PC-3 (cell line): ENCODE data around the gene RHOV. TPM values are rescaled to one million over a fixed set of nuclear protein-coding genes. Genes with fewer than 3 reads are reported as not detected.

Experiments
- ATAC-seq: fragments of 200-7000 bp; cut with Tn5 transposase; 2 replicates; pipeline ENCODE4 v1.9.1; 2020; ENCODE audit warnings: mild to moderate bottlenecking, moderate library complexity
- BruUV-seq: library from RNA; stranded (reverse); fragments of 400-500 nt; replicated peaks from 2 replicates; lab custom pipeline; 2021; lab: Mats Ljungman, UMichigan
- CTCF ChIA-PET: fragments of 300-600 bp; sonication (Branson Sonifier 250); formaldehyde crosslinking; loops from one replicate; lab custom pipeline; 2022; ENCODE audit warnings: antibody characterized with exemption; lab: Charles Lee
- POLR2A ChIA-PET: fragments of 300-600 bp; sonication (Branson Sonifier 250); formaldehyde crosslinking; loops from one replicate; lab custom pipeline; 2022; ENCODE audit warnings: antibody characterized with exemption; ENCODE audit not compliant: unreplicated experiment; lab: Charles Lee
- DNase-seq: peaks from one replicate; pipeline ENCODE4 v3.0.0-alpha.2; 2015
- H2AFZ ChIP-seq: fragments of 300-600 bp; sonication (generic); 2 replicates; pipeline ENCODE4 v1.6.0; 2016; ENCODE audit warnings: antibody characterized with exemption, low read length
- H3F3A ChIP-seq: fragments of 300-600 bp; sonication (generic); one replicate; pipeline ENCODE4 v1.6.0; 2017; ENCODE audit warnings: antibody characterized with exemption, low read length, control low read depth, mild to moderate bottlenecking; ENCODE audit not compliant: unreplicated experiment
- H3K27ac ChIP-seq: fragments of 300-600 bp; sonication (generic); 2 replicates; pipeline ENCODE4 v1.5.1; 2016; ENCODE audit warnings: mild to moderate bottlenecking, low read length
- H3K27me3 ChIP-seq: fragments of 300-600 bp; sonication (generic); 2 replicates; pipeline ENCODE4 v1.6.1; 2016; ENCODE audit warnings: low read length, mixed read lengths
- H3K36me3 ChIP-seq: fragments of 300-600 bp; sonication (generic); 2 replicates; pipeline ENCODE4 v1.6.1; 2016; ENCODE audit warnings: low read depth, mixed run types, low read length, mixed read lengths
- H3K4me1 ChIP-seq: fragments of 300-600 bp; sonication (generic); 2 replicates; pipeline ENCODE4 v1.5.1; 2016; ENCODE audit warnings: low read length; ENCODE audit not compliant: insufficient read depth
- H3K4me2 ChIP-seq: fragments of 300-600 bp; sonication (generic); 2 replicates; pipeline ENCODE4 v1.6.0; 2016; ENCODE audit warnings: low read length
- H3K4me3 ChIP-seq: fragments of 300-600 bp; sonication (generic); 2 replicates; pipeline ENCODE4 v1.5.1; 2016; ENCODE audit warnings: mild to moderate bottlenecking, low read length, mixed read lengths
- H3K79me2 ChIP-seq: fragments of 300-600 bp; sonication (generic); 2 replicates; pipeline ENCODE4 v1.6.1; 2017; ENCODE audit warnings: low read length, mixed read lengths
- H3K9ac ChIP-seq: fragments of 300-600 bp; sonication (generic); 2 replicates; pipeline ENCODE4 v1.6.0; 2016; ENCODE audit warnings: mild to moderate bottlenecking, low read length
- H3K9me2 ChIP-seq: fragments of 300-600 bp; sonication (generic); replicated peaks from 2 replicates; pipeline ENCODE4 v1.6.1; 2016; ENCODE audit warnings: mixed run types, low read length, mixed read lengths
- H3K9me3 ChIP-seq: fragments of 300-600 bp; sonication (generic); 2 replicates; pipeline ENCODE4 v1.6.1; 2016; ENCODE audit warnings: low read length, mixed read lengths
- H4K20me1 ChIP-seq: fragments of 300-600 bp; sonication (generic); 2 replicates; pipeline ENCODE4 v1.6.1; 2016; ENCODE audit warnings: low read length, mixed read lengths
- EZH2 ChIP-seq: fragments of 300-600 bp; sonication (generic); IDR thresholded peaks from one replicate; pipeline ENCODE4 v1.6.1; 2017; ENCODE audit warnings: antibody characterized with exemption, mild to moderate bottlenecking, low read length; ENCODE audit not compliant: unreplicated experiment
- EZH2phosphoT487 ChIP-seq: fragments of 300-600 bp; sonication (generic); IDR thresholded peaks from 2 replicates; pipeline ENCODE4 v1.6.1; 2018; ENCODE audit warnings: mild to moderate bottlenecking, antibody characterized with exemption, low read length, borderline replicate concordance
- intact Hi-C: fragments of 100-400 bp; cut with micrococcal nuclease; formaldehyde crosslinking; loops from 2 replicates; pipeline ENCODE4 v1.9.0; 2023
- total RNA-seq: library from RNA; depleted of rRNA; stranded (reverse); fragments of >200 nt; gene quantifications from 2 replicates; pipeline ENCODE4 v1.2.3, GENCODE V29; 2014
- TF ChIP-seq, protein P1 (sequence below): fragments of 300-600 bp; sonication (generic); conservative IDR thresholded peaks from 2 replicates; pipeline ENCODE4 v1.5.1; 2017; ENCODE audit warnings: antibody characterized with exemption, low read depth, mild to moderate bottlenecking, low read length

Gene RHOV
- total RNA-seq, 1 experiment from 2014 or later = 39.5 TPM

DNA sequence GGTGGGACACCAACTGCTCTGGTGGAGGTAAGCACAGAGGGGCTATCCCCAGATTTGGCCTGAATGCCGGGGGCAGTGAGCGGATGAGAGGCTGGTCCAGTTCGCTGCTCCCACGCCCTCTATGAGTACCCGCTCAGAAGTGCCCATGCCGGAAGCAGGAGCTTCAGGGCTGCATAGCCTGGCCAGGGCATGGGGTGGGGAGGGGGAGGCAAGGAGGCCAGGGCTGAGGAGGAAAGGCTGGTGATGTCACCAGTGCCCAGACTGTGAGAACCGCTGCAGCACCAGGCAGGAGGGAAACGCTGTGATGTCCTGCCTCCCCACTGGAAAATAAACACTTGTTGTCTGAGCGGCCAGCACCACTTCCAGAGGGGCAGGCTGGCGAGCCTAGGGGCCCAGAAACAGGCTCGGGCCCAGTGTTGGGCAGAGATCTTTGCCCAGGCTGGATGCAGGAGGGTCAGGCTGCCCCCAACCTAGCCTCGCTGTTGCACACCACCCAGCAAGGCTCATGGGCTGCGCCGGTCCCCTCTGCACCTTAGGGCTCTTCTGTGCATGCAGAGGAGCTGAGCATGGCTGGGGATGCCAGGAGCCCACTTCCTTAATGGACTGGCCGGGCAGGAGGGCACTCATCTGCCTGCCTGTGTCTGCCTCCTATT, 44.2 kb upstream of the RHOV start:
- Histone ChIP-seq H3K9me3 (no peaks in the 10 kb centered on the region), H3K36me3 (no peaks in the 10 kb centered on the region), H3K9me2 (no peaks in the 10 kb centered on the region), H3K27ac (no peak overlapping the region), H2AFZ (no peak overlapping the region), H3K4me2 (no peak overlapping the region), H3K27me3 (no peaks in the 10 kb centered on the region), H3K4me1 (peaks cover 7% of the 10 kb centered on the region; the same call in 1 of the 2 replicates), H3K4me3 (no peak overlapping the region), H4K20me1 (no peaks in the 10 kb centered on the region), H3F3A (no peaks in the 10 kb centered on the region), H3K9ac (no peak overlapping the region), H3K79me2 (no peaks in the 10 kb centered on the region)
- no TSS peak for BruUV-seq
- intact Hi-C loops = no loop called here
- no peak for DNase-seq
- ATAC-seq = no peak
- ChIA-PET CTCF (no interaction called here), POLR2A (no interaction called here)
- TF ChIP-seq EZH2phosphoT487 = no peak
- TF ChIP-seq EZH2 = no peak
- TF ChIP-seq, protein P1, sequence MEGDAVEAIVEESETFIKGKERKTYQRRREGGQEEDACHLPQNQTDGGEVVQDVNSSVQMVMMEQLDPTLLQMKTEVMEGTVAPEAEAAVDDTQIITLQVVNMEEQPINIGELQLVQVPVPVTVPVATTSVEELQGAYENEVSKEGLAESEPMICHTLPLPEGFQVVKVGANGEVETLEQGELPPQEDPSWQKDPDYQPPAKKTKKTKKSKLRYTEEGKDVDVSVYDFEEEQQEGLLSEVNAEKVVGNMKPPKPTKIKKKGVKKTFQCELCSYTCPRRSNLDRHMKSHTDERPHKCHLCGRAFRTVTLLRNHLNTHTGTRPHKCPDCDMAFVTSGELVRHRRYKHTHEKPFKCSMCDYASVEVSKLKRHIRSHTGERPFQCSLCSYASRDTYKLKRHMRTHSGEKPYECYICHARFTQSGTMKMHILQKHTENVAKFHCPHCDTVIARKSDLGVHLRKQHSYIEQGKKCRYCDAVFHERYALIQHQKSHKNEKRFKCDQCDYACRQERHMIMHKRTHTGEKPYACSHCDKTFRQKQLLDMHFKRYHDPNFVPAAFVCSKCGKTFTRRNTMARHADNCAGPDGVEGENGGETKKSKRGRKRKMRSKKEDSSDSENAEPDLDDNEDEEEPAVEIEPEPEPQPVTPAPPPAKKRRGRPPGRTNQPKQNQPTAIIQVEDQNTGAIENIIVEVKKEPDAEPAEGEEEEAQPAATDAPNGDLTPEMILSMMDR = no peak

DNA sequence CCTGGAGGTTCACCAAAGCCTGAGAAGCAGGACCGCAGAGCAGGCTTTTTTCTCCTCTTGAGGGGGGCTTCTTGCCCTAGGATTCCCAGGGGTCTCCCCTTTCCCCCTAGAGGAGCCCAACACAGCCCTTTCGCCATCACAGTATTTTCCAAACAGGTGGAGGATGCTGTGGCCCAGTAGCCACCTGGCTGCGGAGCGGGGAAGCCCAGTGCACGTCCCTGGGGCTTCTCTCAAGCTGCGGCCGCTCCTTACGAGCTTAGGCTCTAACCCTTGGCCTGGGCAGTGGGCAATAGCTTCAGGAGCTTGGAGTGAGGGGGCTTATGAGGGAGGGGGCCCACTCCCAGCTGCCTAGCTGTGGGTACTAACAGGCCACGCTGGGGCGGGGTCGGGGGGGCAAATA, 43.6 kb upstream of the RHOV start:
- no peak overlapping the region for H3K27ac ChIP-seq
- no peak overlapping the region for H3K9ac ChIP-seq
- CTCF ChIA-PET = no interaction called here
- no peaks in the 10 kb centered on the region for H3K36me3 ChIP-seq
- H4K20me1 ChIP-seq = no peaks in the 10 kb centered on the region
- no peaks in the 10 kb centered on the region for H3K9me3 ChIP-seq
- intact Hi-C loops = no loop called here
- no peak overlapping the region for H3K4me3 ChIP-seq
- no peak overlapping the region for H2AFZ ChIP-seq
- no peak for ATAC-seq
- H3K79me2 ChIP-seq = no peaks in the 10 kb centered on the region
- H3K9me2 ChIP-seq = no peaks in the 10 kb centered on the region
- BruUV-seq = no TSS peak
- no peaks in the 10 kb centered on the region for H3F3A ChIP-seq
- H3K27me3 ChIP-seq = no peaks in the 10 kb centered on the region
- TF ChIP-seq, protein P1 = no peak
- no peak for TF ChIP-seq EZH2
- no peak for TF ChIP-seq EZH2phosphoT487
- peaks cover 7% of the 10 kb centered on the region; the same call in 1 of the 2 replicates for H3K4me1 ChIP-seq
- no peak for DNase-seq
- no peak overlapping the region for H3K4me2 ChIP-seq
- POLR2A ChIA-PET = no interaction called here

DNA sequence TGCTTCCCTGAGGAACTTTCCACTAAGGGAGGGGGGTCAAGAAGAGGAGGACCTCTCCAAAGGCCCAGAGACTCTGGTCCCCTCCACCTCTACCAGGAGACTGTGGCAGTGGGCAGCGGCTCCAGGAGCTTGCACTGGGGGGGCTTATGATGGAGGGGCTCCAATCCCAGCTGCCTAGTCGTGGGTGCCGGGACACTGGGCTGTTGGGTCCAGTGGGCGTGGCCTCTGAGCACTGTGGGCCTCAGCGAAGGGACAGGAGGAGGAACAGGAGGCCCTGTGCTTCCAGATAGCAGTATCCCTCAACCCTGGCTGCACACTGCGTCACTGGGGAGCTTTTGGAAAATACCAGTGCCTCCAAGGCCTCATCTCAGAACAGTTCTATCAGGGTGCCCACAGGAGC, 41.6 kb upstream of the RHOV start:
- no peaks in the 10 kb centered on the region for H4K20me1 ChIP-seq
- TF ChIP-seq EZH2phosphoT487 (no peak), EZH2 (no peak)
- TF ChIP-seq, protein P1 = no peak
- no peak overlapping the region for H3K9ac ChIP-seq
- no peak overlapping the region for H3K27ac ChIP-seq
- no peak overlapping the region for H3K4me2 ChIP-seq
- no peak for DNase-seq
- peaks cover 7% of the 10 kb centered on the region; the same call in 1 of the 2 replicates for H3K4me1 ChIP-seq
- no peaks in the 10 kb centered on the region for H3F3A ChIP-seq
- CTCF ChIA-PET = interaction anchor here (0.5 kb wide), 1 partner anchor 22 kb away, joined by 3 read pairs; no protein-coding TSS in a partner anchor
- H3K9me3 ChIP-seq = no peaks in the 10 kb centered on the region
- ATAC-seq = no peak
- no peaks in the 10 kb centered on the region for H3K79me2 ChIP-seq
- H3K9me2 ChIP-seq = no peaks in the 10 kb centered on the region
- 0 out of 2 replicates have a peak overlapping the region, but pooled peaks have one; percentile 9 for H2AFZ ChIP-seq
- no peak overlapping the region for H3K4me3 ChIP-seq
- POLR2A ChIA-PET = no interaction called here
- intact Hi-C loops = no loop called here
- no peaks in the 10 kb centered on the region for H3K36me3 ChIP-seq
- no TSS peak for BruUV-seq
- no peaks in the 10 kb centered on the region for H3K27me3 ChIP-seq
